GM18951 (cell line): ENCODE data around the gene IBSP.

ENCODE experiments used
- POLR2A ChIP-seq: IDR thresholded peaks from 4 replicates; pipeline ENCODE4 v1.6.1; 2011; ENCODE audit warnings: mild to moderate bottlenecking; ENCODE audit not compliant: insufficient read length, insufficient read depth; ENCODE audit errors: extremely low read depth
- in situ Hi-C: fragments of 300-500 bp; cut with MboI; formaldehyde crosslinking; loops from one replicate; pipeline ENCODE4 v1.12.0; 2022; ENCODE audit warnings: low sequenced_read_pairs, mixed read lengths, inconsistent platforms; ENCODE audit not compliant: unreplicated experiment

IBSP gene

GRCh38 chr4:87799301-87800113 lies at the start of gene IBSP:
Gene IBSP, plus strand, starts transcription at chr4:87799554. Its CDS starts 2,808 bp downstream, at chr4:87802362.
- in situ Hi-C loops: no loop called here
- no peak for TF ChIP-seq POLR2A

GRCh38 chr4:87749883-87750282 lies 49.5 kb upstream of the IBSP start:
- in situ Hi-C loops: no loop called here
- no peak for TF ChIP-seq POLR2A

GRCh38 chr4:87758270-87758669 lies 41.1 kb upstream of the IBSP start:
- in situ Hi-C loops: no loop called here
- TF ChIP-seq POLR2A: no peak

- in situ Hi-C loops: no loop called here
- TF ChIP-seq POLR2A: no peak
Observed at GRCh38 chr4:87762311-87762710, 37.0 kb upstream of the IBSP start.

GRCh38 chr4:87781569-87781968 lies 17.8 kb upstream of the IBSP start:
- in situ Hi-C loops: no loop called here
- TF ChIP-seq POLR2A: no peak

GRCh38 chr4:87783781-87784180 lies 15.6 kb upstream of the IBSP start:
- no peak for TF ChIP-seq POLR2A
- in situ Hi-C loops: no loop called here

GRCh38 chr4:87785731-87786509 lies 13.4 kb upstream of the IBSP start:
- in situ Hi-C loops: no loop called here
- TF ChIP-seq POLR2A: no peak

- no peak for TF ChIP-seq POLR2A
- in situ Hi-C loops: no loop called here
Observed at GRCh38 chr4:87802858-87803257, 3.5 kb downstream of the IBSP start.

- in situ Hi-C loops: no loop called here
- no peak for TF ChIP-seq POLR2A
Observed at GRCh38 chr4:87803421-87803820, 4.1 kb downstream of the IBSP start.

- TF ChIP-seq POLR2A: no peak
Observed at GRCh38 chr4:87804871-87805270, 5.5 kb downstream of the IBSP start.

GRCh38 chr4:87805971-87806370 lies 6.6 kb downstream of the IBSP start:
- in situ Hi-C loops: no loop called here
- TF ChIP-seq POLR2A: no peak

More at GRCh38 chr4:87804871-87805270, 5.5 kb downstream of the IBSP start:
- in situ Hi-C loops: no loop called here

GRCh38 chr4:87806520-87806919 lies 7.2 kb downstream of the IBSP start:
- in situ Hi-C loops: no loop called here
- TF ChIP-seq POLR2A: no peak

GRCh38 chr4:87807402-87807801 lies 8.0 kb downstream of the IBSP start:
- in situ Hi-C loops: no loop called here
- no peak for TF ChIP-seq POLR2A

GRCh38 chr4:87811977-87812376 lies 12.6 kb downstream of the IBSP start:
- TF ChIP-seq POLR2A: no peak
- in situ Hi-C loops: no loop called here
